Bronchial epithelial cell (primary cell): ENCODE data around the gene FHOD3. TPM values are rescaled to one million over a fixed set of nuclear protein-coding genes. Genes with fewer than 3 reads are reported as not detected.
A peak's percentile ranks its signal among the peaks of the same experiment; 100 is the strongest.

Experiments used
- DNase-seq: peaks from one replicate; pipeline ENCODE4 v3.0.0-alpha.2; 2010; ENCODE audit warnings: low read depth
- FAIRE-seq: peaks from 2 replicates; lab custom pipeline; 2011; peaks lifted over from hg19 to GRCh38; lab: Jason Lieb, UNC
- H3K27me3 ChIP-seq: 2 replicates; pipeline ENCODE4 v1.5.1; 2011; ENCODE audit warnings: low read length; ENCODE audit not compliant: control insufficient read depth, insufficient read depth
- H3K36me3 ChIP-seq: 2 replicates; pipeline ENCODE4 v1.5.1; 2011; ENCODE audit warnings: low read length; ENCODE audit not compliant: control insufficient read depth, insufficient read depth
- H3K4me3 ChIP-seq: 2 replicates; pipeline ENCODE4 v1.5.1; 2011; ENCODE audit warnings: mild to moderate bottlenecking, low read depth, low read length, control low read depth
- total RNA-seq: library from RNA; depleted of rRNA; stranded (reverse); fragments of >200 nt; gene quantifications from 2 replicates; pipeline ENCODE4 v1.2.1, GENCODE V29; 2014
- TF ChIP-seq, protein P1 (sequence below): IDR thresholded peaks from 2 replicates; pipeline ENCODE4 v1.5.1; 2011; ENCODE audit warnings: mild to moderate bottlenecking, moderate library complexity, low read length, control low read depth, inconsistent platforms; ENCODE audit not compliant: insufficient read depth, severe bottlenecking

Gene FHOD3
- total RNA-seq, 1 donor from 2014 or later: 15.8 TPM

DNA sequence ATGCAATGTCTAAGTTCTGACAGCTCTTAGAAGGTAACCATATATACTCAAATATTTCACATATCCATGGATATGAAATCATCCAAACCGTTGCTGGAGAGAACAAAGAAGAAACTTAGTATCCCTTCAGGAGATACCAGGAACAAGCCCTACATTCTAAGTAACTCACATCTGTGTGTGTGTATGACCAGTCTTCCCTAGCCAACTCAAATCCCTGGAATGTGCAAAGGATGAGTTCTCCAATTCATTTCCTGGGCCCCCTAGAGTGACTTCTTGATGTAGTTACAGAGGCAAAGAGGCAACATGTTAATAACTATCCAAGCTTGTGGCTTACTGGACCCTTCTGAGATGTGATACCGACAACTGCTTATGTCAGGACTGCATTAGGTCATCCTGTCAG lies 511.2 kb downstream of the FHOD3 start:
- H3K36me3 ChIP-seq: peaks cover 19% of the 10 kb centered on the region
- H3K27me3 ChIP-seq: no peaks in the 10 kb centered on the region
- FAIRE-seq (no peak), DNase-seq (no peak)
- no peak overlapping the region for H3K4me3 ChIP-seq
- TF ChIP-seq, protein P1, sequence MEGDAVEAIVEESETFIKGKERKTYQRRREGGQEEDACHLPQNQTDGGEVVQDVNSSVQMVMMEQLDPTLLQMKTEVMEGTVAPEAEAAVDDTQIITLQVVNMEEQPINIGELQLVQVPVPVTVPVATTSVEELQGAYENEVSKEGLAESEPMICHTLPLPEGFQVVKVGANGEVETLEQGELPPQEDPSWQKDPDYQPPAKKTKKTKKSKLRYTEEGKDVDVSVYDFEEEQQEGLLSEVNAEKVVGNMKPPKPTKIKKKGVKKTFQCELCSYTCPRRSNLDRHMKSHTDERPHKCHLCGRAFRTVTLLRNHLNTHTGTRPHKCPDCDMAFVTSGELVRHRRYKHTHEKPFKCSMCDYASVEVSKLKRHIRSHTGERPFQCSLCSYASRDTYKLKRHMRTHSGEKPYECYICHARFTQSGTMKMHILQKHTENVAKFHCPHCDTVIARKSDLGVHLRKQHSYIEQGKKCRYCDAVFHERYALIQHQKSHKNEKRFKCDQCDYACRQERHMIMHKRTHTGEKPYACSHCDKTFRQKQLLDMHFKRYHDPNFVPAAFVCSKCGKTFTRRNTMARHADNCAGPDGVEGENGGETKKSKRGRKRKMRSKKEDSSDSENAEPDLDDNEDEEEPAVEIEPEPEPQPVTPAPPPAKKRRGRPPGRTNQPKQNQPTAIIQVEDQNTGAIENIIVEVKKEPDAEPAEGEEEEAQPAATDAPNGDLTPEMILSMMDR: no peak

DNA sequence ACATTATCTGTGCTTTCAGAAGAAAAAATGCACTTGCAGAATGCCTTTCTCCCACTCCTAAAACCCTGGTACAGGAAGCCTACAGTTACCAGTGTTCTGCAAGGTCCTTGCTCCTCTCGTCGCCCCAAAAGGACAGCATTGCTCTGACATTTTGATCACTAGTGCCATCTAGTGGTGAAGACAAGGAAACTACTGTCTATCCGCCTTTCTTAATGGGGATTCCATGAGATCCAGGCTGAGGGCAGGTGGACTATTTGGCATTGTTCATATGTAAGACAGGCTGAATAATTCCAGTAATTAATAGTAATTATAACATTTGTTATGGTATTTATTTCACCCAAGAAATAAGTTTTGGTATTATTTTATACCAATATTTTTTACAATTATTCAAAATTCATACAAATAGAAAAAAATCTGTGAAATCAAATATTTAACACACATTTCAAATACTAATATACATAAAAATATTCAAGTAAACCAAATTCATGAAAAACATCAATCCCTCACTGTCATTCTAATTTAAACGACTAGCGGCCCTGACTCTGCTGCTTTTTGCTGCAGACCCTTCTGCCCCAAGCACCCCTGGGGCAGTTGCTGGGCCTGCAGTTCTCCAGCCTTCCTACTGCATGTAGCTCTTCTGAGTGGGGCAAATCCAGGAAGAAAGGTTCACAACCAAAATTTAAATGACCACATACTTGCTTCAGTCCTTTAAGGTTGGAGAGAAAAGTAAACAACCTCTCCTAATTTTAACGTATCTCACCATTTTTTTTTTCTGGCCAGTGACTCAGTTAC lies 512.3 kb downstream of the FHOD3 start:
- FAIRE-seq (no peak), DNase-seq (peak; percentile 64)
- peaks cover 15% of the 10 kb centered on the region for H3K36me3 ChIP-seq

DNA sequence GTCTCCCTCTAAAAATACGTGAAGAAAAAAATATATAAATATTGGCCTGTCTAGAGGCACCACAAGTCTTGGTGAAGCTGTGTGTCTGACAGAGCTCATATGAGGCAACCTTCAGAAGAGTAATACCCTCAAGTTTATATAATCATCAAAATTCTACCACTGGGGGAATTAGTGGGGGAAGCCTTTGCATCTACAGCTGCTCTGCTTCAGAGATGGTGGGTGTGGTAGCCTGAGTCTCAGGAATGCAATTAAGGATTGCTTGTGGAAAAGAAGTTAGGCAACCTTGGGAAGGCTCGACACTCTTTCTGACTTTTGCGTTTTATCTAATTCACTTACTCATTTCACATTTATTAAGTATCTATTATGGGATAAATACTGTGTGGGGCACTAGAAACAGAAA lies 513.9 kb downstream of the FHOD3 start:
- TF ChIP-seq, protein P1: no peak
- no peak for FAIRE-seq

More for the DNA sequence above, 512.3 kb downstream of the FHOD3 start:
- no peak overlapping the region for H3K4me3 ChIP-seq
- TF ChIP-seq, protein P1: peak; percentile 69
- no peaks in the 10 kb centered on the region for H3K27me3 ChIP-seq

DNA sequence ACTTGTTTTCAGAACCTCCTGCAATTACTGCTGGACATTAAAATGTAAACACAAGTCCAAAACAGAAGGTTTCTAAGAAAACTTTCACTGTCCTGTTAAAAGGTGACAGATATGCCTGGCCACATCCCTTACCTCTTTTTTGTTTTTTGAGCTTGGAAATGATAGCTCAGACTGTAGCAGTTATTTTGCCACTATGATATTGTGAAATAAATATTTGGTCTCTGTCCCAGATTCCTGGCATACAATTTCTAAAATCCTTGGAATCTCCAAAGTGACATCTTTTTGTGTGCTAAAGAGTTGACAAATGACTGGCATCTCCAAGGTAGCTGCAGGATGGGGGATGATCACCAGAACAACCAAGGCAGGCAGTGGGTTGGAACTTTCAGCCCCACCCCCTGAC lies 514.4 kb downstream of the FHOD3 start:
- H3K27me3 ChIP-seq: no peaks in the 10 kb centered on the region
- no peak for FAIRE-seq
- no peak overlapping the region for H3K4me3 ChIP-seq
- peaks cover 10% of the 10 kb centered on the region for H3K36me3 ChIP-seq
- no peak for DNase-seq
- TF ChIP-seq, protein P1: no peak

More for the DNA sequence above, 513.9 kb downstream of the FHOD3 start:
- H3K36me3 ChIP-seq: peaks cover 12% of the 10 kb centered on the region
- no peak for DNase-seq
- no peak overlapping the region for H3K4me3 ChIP-seq
- no peaks in the 10 kb centered on the region for H3K27me3 ChIP-seq

DNA sequence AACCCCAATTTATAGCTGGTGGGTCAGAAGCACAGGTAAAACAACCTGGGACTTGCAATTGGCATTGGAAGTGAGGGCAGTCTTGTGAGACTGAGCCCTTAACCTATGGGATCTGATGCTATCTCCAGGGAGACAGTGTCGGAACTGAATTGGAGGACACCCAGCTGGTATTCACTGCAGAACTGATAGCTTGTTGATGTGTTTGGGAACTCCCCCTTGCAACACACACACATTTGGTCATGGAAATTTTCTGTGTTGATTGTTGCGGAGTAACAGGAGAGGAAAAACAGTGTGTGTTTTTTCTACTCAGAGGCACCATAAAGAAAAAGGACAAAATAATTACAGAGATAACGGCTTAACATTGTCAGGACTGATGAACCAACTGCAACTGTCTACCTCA lies 515.2 kb downstream of the FHOD3 start:
- TF ChIP-seq, protein P1: no peak
- Histone ChIP-seq H3K36me3 (peaks cover 8% of the 10 kb centered on the region), H3K4me3 (no peak overlapping the region), H3K27me3 (no peaks in the 10 kb centered on the region)
- FAIRE-seq: no peak
- no peak for DNase-seq
